K562 (cell line): Measurements from ENCODE around the gene BSPRY. TPM values are rescaled to one million over a fixed set of nuclear protein-coding genes. Genes with fewer than 3 reads are reported as not detected.

Source experiments
- BCOR ChIP-seq: fragments of 450-650 bp; IDR thresholded peaks from 2 replicates; pipeline ENCODE4 v1.6.1; 2016
- C11orf30 ChIP-seq: fragments of 450-650 bp; IDR thresholded peaks from 2 replicates; pipeline ENCODE4 v1.6.1; 2016; ENCODE audit warnings: low read depth, mild to moderate bottlenecking
- GATAD2A ChIP-seq: fragments of 450-650 bp; IDR thresholded peaks from 2 replicates; pipeline ENCODE4 v1.6.1; 2017
- KDM1A ChIP-seq, 2 experiments: fragments of 450-650 bp; IDR thresholded peaks; 2 replicates each; pipeline ENCODE4 v1.6.1; 2016; ENCODE audit warnings: mild to moderate bottlenecking in 2 of 2
- NKRF ChIP-seq: fragments of 450-650 bp; IDR thresholded peaks from 2 replicates; pipeline ENCODE4 v1.6.1; 2016; ENCODE audit warnings: borderline replicate concordance
- PBX2 ChIP-seq, 2 experiments: IDR thresholded peaks in 1 of 2; conservative IDR thresholded peaks in 1 of 2; 2 replicates each; pipeline ENCODE4 v1.6.1; 2016; ENCODE audit warnings: low read depth in 2 of 2, mild to moderate bottlenecking in 1 of 2, missing compliant biosample characterization in 1 of 2, missing genetic modification characterization in 1 of 2, moderate library complexity in 1 of 2
- SMARCB1 ChIP-seq: IDR thresholded peaks from 2 replicates; pipeline ENCODE4 v1.6.1; 2011; ENCODE audit warnings: improper control_type of control experiment, low read depth; ENCODE audit not compliant: insufficient read length
- ZBTB40 ChIP-seq, 2 experiments: fragments of 450-650 bp in 1 of 2; sonication (generic) in 1 of 2; formaldehyde crosslinking in 1 of 2; IDR thresholded peaks; 2 replicates each; pipeline versions ENCODE4 v1.7.1 to v1.9.0; 2016 to 2022; ENCODE audit warnings: inconsistent platforms in 1 of 2, mild to moderate bottlenecking in 1 of 2, missing genetic modification reagents in 1 of 2
- ZC3H8 ChIP-seq: fragments of 450-650 bp; IDR thresholded peaks from 2 replicates; pipeline ENCODE4 v1.6.1; 2017
- ZNF3 ChIP-seq: fragments of 250-450 bp; sonication (Bioruptor Pico); IDR thresholded peaks from 2 replicates; pipeline ENCODE4 v1.5.0; 2021; ENCODE audit warnings: mild to moderate bottlenecking, moderate library complexity
- ZZZ3 ChIP-seq: fragments of 450-650 bp; IDR thresholded peaks from 2 replicates; pipeline ENCODE4 v1.6.1; 2016; ENCODE audit warnings: antibody characterized with exemption, mild to moderate bottlenecking, moderate library complexity
- polyA plus RNA-seq, 8 experiments: library from polyadenylated mRNA; depleted of rRNA in 4 of 8; stranded (reverse) in 5 of 8; unstranded in 3 of 8; fragments of >200 nt; fragmentation: Nextera tagmentation in 2 of 8; fragmentation: Illumina TruSeq in 1 of 8; extraction: Ambion mirVana in 2 of 8; extraction: Trizol in 1 of 8; gene quantifications; 2 replicates each; pipeline versions ENCODE4 v1.2.1 to v1.2.3, GENCODE V29; 2011 to 2014; ENCODE audit warnings: inconsistent platforms in 1 of 8, missing spikeins in 1 of 8
- total RNA-seq, 7 experiments: library from RNA; depleted of rRNA in 6 of 7; stranded (reverse); fragments of >200 nt in 6 of 7; fragmentation: Illumina TruSeq in 2 of 7; extraction: Trizol in 2 of 7; gene quantifications; 2 replicates each; pipeline versions ENCODE4 v1.2.1 to v1.2.3, GENCODE V29; 2011 to 2021; ENCODE audit warnings: low replicate concordance in 1 of 7
- TF ChIP-seq, protein P1 (sequence below): sonication (generic); IDR thresholded peaks from 2 replicates; pipeline ENCODE4 v1.6.1; 2016

Gene BSPRY
- total and polyA plus RNA-seq, 9 of the 15 experiments (the other 6 are each of a cell fraction or from before 2014, with no cell fraction given), result 0.07 to 0.67 (median 0.18) TPM

- TF ChIP-seq ZBTB40 (IDR thresholded peaks at IDR 0.05) (peak; percentile 22; the same call in 1 of the 2 replicates), ZBTB40 (CRISPR knock-in tag; IDR thresholded peaks at IDR 0.05) (no peak), BCOR (peak; percentile 64; the same call in 1 of the 2 replicates), ZNF3 (no peak), SMARCB1 (no peak), ZZZ3 (peak; percentile 95), KDM1A (IDR thresholded peaks at IDR 0.05) (peak in 1 of 2 experiments; percentile 71; a peak in 2 of 4 replicates), NKRF (peak; percentile 93), ZC3H8 (no peak), GATAD2A (no peak), C11orf30 (peak; percentile 94), PBX2 (CRISPR knock-in tag; IDR thresholded peaks at IDR 0.05; ENCODE audit: low read depth) (no peak), PBX2 (tag; conservative IDR thresholded peaks at IDR 0.05; ENCODE audit: low read depth) (no peak)
- TF ChIP-seq, protein P1, sequence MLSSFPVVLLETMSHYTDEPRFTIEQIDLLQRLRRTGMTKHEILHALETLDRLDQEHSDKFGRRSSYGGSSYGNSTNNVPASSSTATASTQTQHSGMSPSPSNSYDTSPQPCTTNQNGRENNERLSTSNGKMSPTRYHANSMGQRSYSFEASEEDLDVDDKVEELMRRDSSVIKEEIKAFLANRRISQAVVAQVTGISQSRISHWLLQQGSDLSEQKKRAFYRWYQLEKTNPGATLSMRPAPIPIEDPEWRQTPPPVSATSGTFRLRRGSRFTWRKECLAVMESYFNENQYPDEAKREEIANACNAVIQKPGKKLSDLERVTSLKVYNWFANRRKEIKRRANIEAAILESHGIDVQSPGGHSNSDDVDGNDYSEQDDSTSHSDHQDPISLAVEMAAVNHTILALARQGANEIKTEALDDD, result no peak
These were observed 61.0 kb downstream of the BSPRY start, which contains the start of the genes C9orf43 and POLE3 (continued) for GRCh38 chr9:113410207-113410864.
